DND-41 (cell line): ENCODE data around the gene PHKA1.

ENCODE experiments used
- ATAC-seq: fragments of 200-7000 bp; cut with Tn5 transposase; 3 replicates; pipeline ENCODE4 v1.9.1; 2021; ENCODE audit warnings: low read depth; ENCODE audit not compliant: insufficient read depth
- DNase-seq: peaks from one replicate; pipeline ENCODE4 v3.0.0-alpha.2; 2020
- H2AFZ ChIP-seq: 2 replicates; pipeline ENCODE4 v1.6.0; 2012; ENCODE audit warnings: low read depth, low read length
- H3K27ac ChIP-seq: 2 replicates; pipeline ENCODE4 v1.5.1; 2012; ENCODE audit warnings: low read length, inconsistent platforms
- H3K27me3 ChIP-seq: fragments of 200-600 bp; sonication (generic); 2 replicates; pipeline ENCODE4 v1.6.0; 2012; ENCODE audit warnings: low read length, mild to moderate bottlenecking, inconsistent platforms; ENCODE audit not compliant: insufficient read depth, poor library complexity
- H3K36me3 ChIP-seq: 2 replicates; pipeline ENCODE4 v1.5.1; 2012; ENCODE audit warnings: low read length, inconsistent platforms; ENCODE audit not compliant: insufficient read depth
- H3K4me1 ChIP-seq: 2 replicates; pipeline ENCODE4 v1.5.1; 2012; ENCODE audit warnings: mild to moderate bottlenecking, low read length; ENCODE audit not compliant: insufficient read depth
- H3K4me2 ChIP-seq: 2 replicates; pipeline ENCODE4 v1.6.0; 2012; ENCODE audit warnings: mild to moderate bottlenecking, moderate library complexity, low read length, inconsistent platforms; ENCODE audit not compliant: insufficient read depth
- H3K4me3 ChIP-seq, 2 experiments: fragments of 200-600 bp in 1 of 2; shearing (Covaris generic) in 1 of 2; 2 replicates each; pipeline ENCODE4 v1.5.1; 2012 to 2016; ENCODE audit warnings: inconsistent platforms in 2 of 2, low read length in 2 of 2, mild to moderate bottlenecking in 2 of 2, low read depth in 1 of 2, moderate library complexity in 1 of 2
- H3K79me2 ChIP-seq: 2 replicates; pipeline ENCODE4 v1.6.0; 2012; ENCODE audit warnings: low read length, inconsistent platforms; ENCODE audit not compliant: insufficient read depth
- H3K9ac ChIP-seq: 2 replicates; pipeline ENCODE4 v1.6.0; 2012; ENCODE audit warnings: low read depth, mild to moderate bottlenecking, inconsistent platforms, low read length, moderate library complexity
- H3K9me3 ChIP-seq: 2 replicates; pipeline ENCODE4 v1.5.1; 2012; ENCODE audit warnings: low read length, moderate library complexity, mild to moderate bottlenecking, inconsistent platforms; ENCODE audit not compliant: insufficient read depth, severe bottlenecking
- H4K20me1 ChIP-seq: 2 replicates; pipeline ENCODE4 v1.6.0; 2012; ENCODE audit warnings: low read length; ENCODE audit not compliant: insufficient read depth
- EZH2 ChIP-seq: IDR thresholded peaks from 3 replicates; pipeline ENCODE4 v1.6.1; 2012; ENCODE audit warnings: borderline replicate concordance, low read depth, mild to moderate bottlenecking, moderate library complexity, low read length, inconsistent platforms; ENCODE audit not compliant: severe bottlenecking
- TF ChIP-seq, protein P1 (sequence below): IDR thresholded peaks from 2 replicates; pipeline ENCODE4 v1.5.1; 2012; ENCODE audit warnings: borderline replicate concordance, low read length, moderate library complexity, mild to moderate bottlenecking; ENCODE audit not compliant: poor library complexity, severe bottlenecking; ENCODE audit errors: extremely low read depth

PHKA1 gene

DNA sequence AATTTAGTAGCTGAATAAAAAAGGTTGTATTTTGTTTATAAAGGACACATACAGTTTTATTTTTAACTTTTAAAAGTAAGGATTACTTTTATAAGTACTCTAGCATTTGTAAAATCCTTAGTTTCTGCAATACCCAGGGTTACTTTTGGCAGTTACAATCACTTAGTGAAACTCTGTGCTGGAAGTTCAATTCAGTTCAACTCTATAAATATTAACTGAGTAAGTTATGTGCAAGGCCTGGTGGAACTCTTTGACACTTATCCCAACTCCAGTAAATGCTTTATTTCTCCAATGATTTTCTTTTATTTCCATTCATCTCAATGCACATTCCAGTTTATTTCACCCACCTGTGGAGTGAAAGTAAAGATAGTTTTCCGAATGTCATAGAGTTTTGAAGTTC is 78.2 kb downstream of the PHKA1 start:
- Histone ChIP-seq H3K4me2 (no peak overlapping the region), H3K4me1 (no peaks in the 10 kb centered on the region), H3K27me3 (no peaks in the 10 kb centered on the region), H3K4me3 (no peak overlapping the region), H2AFZ (no peak overlapping the region), H3K36me3 (no peaks in the 10 kb centered on the region), H4K20me1 (no peaks in the 10 kb centered on the region), H3K79me2 (no peaks in the 10 kb centered on the region), H3K9ac (no peak overlapping the region), H3K9me3 (no peaks in the 10 kb centered on the region), H3K27ac (no peak overlapping the region)
- no peak for TF ChIP-seq EZH2
- TF ChIP-seq, protein P1, sequence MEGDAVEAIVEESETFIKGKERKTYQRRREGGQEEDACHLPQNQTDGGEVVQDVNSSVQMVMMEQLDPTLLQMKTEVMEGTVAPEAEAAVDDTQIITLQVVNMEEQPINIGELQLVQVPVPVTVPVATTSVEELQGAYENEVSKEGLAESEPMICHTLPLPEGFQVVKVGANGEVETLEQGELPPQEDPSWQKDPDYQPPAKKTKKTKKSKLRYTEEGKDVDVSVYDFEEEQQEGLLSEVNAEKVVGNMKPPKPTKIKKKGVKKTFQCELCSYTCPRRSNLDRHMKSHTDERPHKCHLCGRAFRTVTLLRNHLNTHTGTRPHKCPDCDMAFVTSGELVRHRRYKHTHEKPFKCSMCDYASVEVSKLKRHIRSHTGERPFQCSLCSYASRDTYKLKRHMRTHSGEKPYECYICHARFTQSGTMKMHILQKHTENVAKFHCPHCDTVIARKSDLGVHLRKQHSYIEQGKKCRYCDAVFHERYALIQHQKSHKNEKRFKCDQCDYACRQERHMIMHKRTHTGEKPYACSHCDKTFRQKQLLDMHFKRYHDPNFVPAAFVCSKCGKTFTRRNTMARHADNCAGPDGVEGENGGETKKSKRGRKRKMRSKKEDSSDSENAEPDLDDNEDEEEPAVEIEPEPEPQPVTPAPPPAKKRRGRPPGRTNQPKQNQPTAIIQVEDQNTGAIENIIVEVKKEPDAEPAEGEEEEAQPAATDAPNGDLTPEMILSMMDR: no peak
- no peak for ATAC-seq
- DNase-seq: no peak

DNA sequence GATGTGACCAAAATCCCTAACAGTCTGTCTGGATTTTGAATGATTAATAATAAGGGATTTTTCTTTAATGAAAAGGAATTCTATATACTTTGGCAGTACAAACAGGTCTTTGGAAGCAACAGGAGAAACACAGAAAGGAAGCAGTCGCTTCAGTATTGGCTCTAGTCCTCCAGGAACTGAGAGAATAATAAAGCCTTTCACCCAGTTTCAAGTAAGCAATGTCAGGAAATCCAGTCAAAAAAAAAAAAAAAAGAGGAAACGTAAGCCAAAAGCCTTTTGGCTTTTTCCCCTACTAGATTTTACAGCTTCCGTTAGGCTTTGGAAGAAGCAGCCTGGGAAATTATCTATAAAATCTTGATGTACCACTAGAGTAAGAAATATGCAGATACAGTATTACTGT is 79.8 kb downstream of the PHKA1 start:
- H3K9ac ChIP-seq: no peak overlapping the region

DNA sequence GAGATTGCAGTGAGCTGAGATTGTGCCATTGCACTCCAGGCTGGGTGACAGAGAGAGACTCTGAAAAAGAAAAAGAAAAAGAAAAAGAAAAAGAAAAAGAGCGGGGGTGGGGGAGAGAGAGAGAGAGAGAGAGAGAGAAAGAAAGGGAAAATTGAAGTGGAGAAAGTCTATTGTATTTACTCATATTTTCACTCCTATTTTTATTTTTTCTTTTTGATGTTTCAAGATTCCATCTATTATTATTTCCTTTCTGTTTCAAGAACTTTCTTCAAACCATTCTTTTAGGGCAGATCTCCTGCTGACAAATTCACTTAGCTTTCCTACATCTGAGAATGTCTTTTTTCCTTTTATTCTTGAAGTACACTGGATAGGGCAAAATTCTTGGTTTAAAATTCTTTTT is 83.9 kb downstream of the PHKA1 start:
- Histone ChIP-seq H3K36me3 (no peaks in the 10 kb centered on the region), H3K9me3 (no peaks in the 10 kb centered on the region), H3K4me1 (no peaks in the 10 kb centered on the region), H2AFZ (no peak overlapping the region), H4K20me1 (no peaks in the 10 kb centered on the region), H3K79me2 (no peaks in the 10 kb centered on the region), H3K4me2 (no peak overlapping the region), H3K4me3 (no peak overlapping the region), H3K27ac (no peak overlapping the region), H3K27me3 (no peaks in the 10 kb centered on the region), H3K9ac (no peak overlapping the region)
- TF ChIP-seq EZH2: no peak
- TF ChIP-seq, protein P1: no peak
- ATAC-seq: no peak
- no peak for DNase-seq

More for the DNA sequence above, 79.8 kb downstream of the PHKA1 start:
- no peaks in the 10 kb centered on the region for H3K4me1 ChIP-seq
- H3K4me3 ChIP-seq: no peak overlapping the region
- TF ChIP-seq EZH2: no peak
- no peaks in the 10 kb centered on the region for H4K20me1 ChIP-seq
- H3K4me2 ChIP-seq: no peak overlapping the region
- no peaks in the 10 kb centered on the region for H3K79me2 ChIP-seq
- no peak overlapping the region for H2AFZ ChIP-seq
- ATAC-seq (no peak), DNase-seq (no peak)
- no peaks in the 10 kb centered on the region for H3K36me3 ChIP-seq
- no peaks in the 10 kb centered on the region for H3K27me3 ChIP-seq
- no peaks in the 10 kb centered on the region for H3K9me3 ChIP-seq
- no peak overlapping the region for H3K27ac ChIP-seq

GRCh38 chrX:72624194-72624593 is 89.9 kb downstream of the PHKA1 start:
- Histone ChIP-seq H3K79me2 (no peaks in the 10 kb centered on the region), H3K4me2 (no peak overlapping the region), H3K9ac (no peak overlapping the region), H3K27me3 (no peaks in the 10 kb centered on the region), H2AFZ (no peak overlapping the region), H3K27ac (no peak overlapping the region), H4K20me1 (no peaks in the 10 kb centered on the region), H3K4me3 (no peak overlapping the region), H3K9me3 (no peaks in the 10 kb centered on the region), H3K36me3 (no peaks in the 10 kb centered on the region), H3K4me1 (no peaks in the 10 kb centered on the region)
- TF ChIP-seq, protein P1: no peak
- no peak for TF ChIP-seq EZH2
- ATAC-seq (no peak), DNase-seq (no peak)
